ENCODE data around the gene TBC1D14.

Gene TBC1D14

GRCh38 chr4:6955261-6955911 is 45.8 kb downstream of the TBC1D14 start:
- no peaks in the 10 kb centered on the region for H3K9me3 ChIP-seq (ENCODE audit: insufficient read depth, low read depth, low read length)
- peaks cover 19% of the 10 kb centered on the region; the same call in 1 of the 2 replicates for H3K79me2 ChIP-seq (ENCODE audit: insufficient read depth, low read length)
- no peaks in the 10 kb centered on the region for H3F3A ChIP-seq (ENCODE audit: low read depth)
- H3K9ac ChIP-seq (ENCODE audit: low read depth, low read length, poor library complexity, severe bottlenecking) = no peak overlapping the region
- no peak overlapping the region for H2AFZ ChIP-seq (ENCODE audit: low read length)
- peaks cover 6% of the 10 kb centered on the region for H3K4me1 ChIP-seq (ENCODE audit: insufficient read depth, low read length, poor library complexity, severe bottlenecking)
- no peaks in the 10 kb centered on the region for H4K20me1 ChIP-seq (ENCODE audit: insufficient read depth, low read length, poor library complexity, severe bottlenecking)
- no peaks in the 10 kb centered on the region for H3K9me2 ChIP-seq (replicated peaks; ENCODE audit: low read depth, low read length)
- no peak overlapping the region for H3K4me2 ChIP-seq (ENCODE audit: low read depth, low read length, poor library complexity, severe bottlenecking)
- no peak for TF ChIP-seq CTCF (conservative IDR thresholded peaks at IDR 0.05; ENCODE audit: low read length)
- no peak for TF ChIP-seq EZH2phosphoT487 (IDR thresholded peaks at IDR 0.05; ENCODE audit: borderline replicate concordance)
- H3K36me3 ChIP-seq (ENCODE audit: insufficient read depth, low read length) = no peaks in the 10 kb centered on the region
- no peak overlapping the region for H3K4me3 ChIP-seq (ENCODE audit: low read length, poor library complexity, severe bottlenecking)
- H3K27me3 ChIP-seq (ENCODE audit: insufficient read depth, low read length, poor library complexity, severe bottlenecking) = no peaks in the 10 kb centered on the region

GRCh38 chr4:6956087-6956433 is 46.4 kb downstream of the TBC1D14 start:
- Histone ChIP-seq H3K4me1 (ENCODE audit: insufficient read depth, low read length, poor library complexity, severe bottlenecking) (peaks cover 6% of the 10 kb centered on the region), H3K9me2 (replicated peaks; ENCODE audit: low read depth, low read length) (no peaks in the 10 kb centered on the region), H3K79me2 (ENCODE audit: insufficient read depth, low read length) (peaks cover 19% of the 10 kb centered on the region; the same call in 1 of the 2 replicates), H3K9me3 (ENCODE audit: insufficient read depth, low read depth, low read length) (no peaks in the 10 kb centered on the region), H3F3A (ENCODE audit: low read depth) (no peaks in the 10 kb centered on the region), H3K36me3 (ENCODE audit: insufficient read depth, low read length) (no peaks in the 10 kb centered on the region), H3K4me3 (ENCODE audit: low read length, poor library complexity, severe bottlenecking) (no peak overlapping the region), H3K9ac (ENCODE audit: low read depth, low read length, poor library complexity, severe bottlenecking) (no peak overlapping the region), H3K27me3 (ENCODE audit: insufficient read depth, low read length, poor library complexity, severe bottlenecking) (no peaks in the 10 kb centered on the region), H3K4me2 (ENCODE audit: low read depth, low read length, poor library complexity, severe bottlenecking) (no peak overlapping the region), H2AFZ (ENCODE audit: low read length) (no peak overlapping the region), H4K20me1 (ENCODE audit: insufficient read depth, low read length, poor library complexity, severe bottlenecking) (no peaks in the 10 kb centered on the region)
- TF ChIP-seq CTCF (conservative IDR thresholded peaks at IDR 0.05; ENCODE audit: low read length) = no peak
- TF ChIP-seq EZH2phosphoT487 (IDR thresholded peaks at IDR 0.05; ENCODE audit: borderline replicate concordance) = no peak

- peaks cover 17% of the 10 kb centered on the region; the same call in 1 of the 2 replicates for H3K79me2 ChIP-seq (ENCODE audit: insufficient read depth, low read length)
- no peak overlapping the region for H2AFZ ChIP-seq (ENCODE audit: low read length)
- no peaks in the 10 kb centered on the region for H3K9me2 ChIP-seq (replicated peaks; ENCODE audit: low read depth, low read length)
- H3K9ac ChIP-seq (ENCODE audit: low read depth, low read length, poor library complexity, severe bottlenecking) = no peak overlapping the region
- no peak for TF ChIP-seq CTCF (conservative IDR thresholded peaks at IDR 0.05; ENCODE audit: low read length)
- no peak for TF ChIP-seq EZH2phosphoT487 (IDR thresholded peaks at IDR 0.05; ENCODE audit: borderline replicate concordance)
- H3K4me3 ChIP-seq (ENCODE audit: low read length, poor library complexity, severe bottlenecking) = no peak overlapping the region
- H3K4me2 ChIP-seq (ENCODE audit: low read depth, low read length, poor library complexity, severe bottlenecking) = no peak overlapping the region
- H3K9me3 ChIP-seq (ENCODE audit: insufficient read depth, low read depth, low read length) = no peaks in the 10 kb centered on the region
- H3F3A ChIP-seq (ENCODE audit: low read depth) = no peaks in the 10 kb centered on the region
- no peaks in the 10 kb centered on the region for H3K27me3 ChIP-seq (ENCODE audit: insufficient read depth, low read length, poor library complexity, severe bottlenecking)
- H4K20me1 ChIP-seq (ENCODE audit: insufficient read depth, low read length, poor library complexity, severe bottlenecking) = no peaks in the 10 kb centered on the region
- no peaks in the 10 kb centered on the region for H3K36me3 ChIP-seq (ENCODE audit: insufficient read depth, low read length)
- H3K4me1 ChIP-seq (ENCODE audit: insufficient read depth, low read length, poor library complexity, severe bottlenecking) = peaks cover 2% of the 10 kb centered on the region
Measured at GRCh38 chr4:6956434-6957147, 47.0 kb downstream of the TBC1D14 start.

All from Loucy (cell line).